H1 (cell line): ENCODE results near the gene NOTUM. TPM values are rescaled to one million over a fixed set of nuclear protein-coding genes. Genes with fewer than 3 reads are reported as not detected.

Experiments
- CTCF ChIP-seq, 3 experiments: IDR thresholded peaks; 1 replicate in 2 of 3; 2 replicates in 1 of 3; pipeline versions ENCODE4 v1.5.1 to v1.6.1; 2011; ENCODE audit warnings: low read length in 3 of 3, mild to moderate bottlenecking in 3 of 3, inconsistent platforms in 2 of 3, low read depth in 1 of 3, moderate library complexity in 1 of 3; ENCODE audit not compliant: insufficient read depth in 1 of 3; ENCODE audit errors: control extremely low read depth in 1 of 3
- NRF1 ChIP-seq: IDR thresholded peaks from 2 replicates; pipeline ENCODE4 v1.6.1; 2011; ENCODE audit warnings: mild to moderate bottlenecking, low read depth, low read length, improper control_type of control experiment
- PHF8 ChIP-seq: fragments of 200-600 bp; sonication (generic); conservative IDR thresholded peaks from 2 replicates; pipeline ENCODE4 v1.7.1; 2012; ENCODE audit warnings: low read depth, mild to moderate bottlenecking, inconsistent platforms, low read length, moderate library complexity
- TAF1 ChIP-seq: IDR thresholded peaks from 2 replicates; pipeline ENCODE4 v1.6.1; 2011; ENCODE audit warnings: mild to moderate bottlenecking, low read depth, low read length
- polyA plus RNA-seq, 7 experiments: library from polyadenylated mRNA; depleted of rRNA in 3 of 7; stranded (reverse) in 5 of 7; unstranded in 2 of 7; fragments of >200 nt in 5 of 7; fragments of 200-250 nt in 2 of 7; gene quantifications; 1 replicate in 5 of 7; 2 replicates in 1 of 7; 4 replicates in 1 of 7; pipeline versions ENCODE4 v1.2.1 to v1.2.3, GENCODE V29; 2011 to 2013; ENCODE audit warnings: missing spikeins in 2 of 7, mixed read lengths in 2 of 7
- total RNA-seq: library from RNA; stranded (reverse); fragmentation: NEBNext Ultra II Directional; extraction: Animal tissue kit (Norgen Biotek cat#: 25700); gene quantifications from 2 replicates; pipeline ENCODE4 v1.2.1, GENCODE V29; 2021

The NOTUM gene
- total and polyA plus RNA-seq, 2 of the 8 experiments (the other 6 are each of a cell fraction or from before 2014, with no cell fraction given) = 0.45 to 0.76 TPM

DNA sequence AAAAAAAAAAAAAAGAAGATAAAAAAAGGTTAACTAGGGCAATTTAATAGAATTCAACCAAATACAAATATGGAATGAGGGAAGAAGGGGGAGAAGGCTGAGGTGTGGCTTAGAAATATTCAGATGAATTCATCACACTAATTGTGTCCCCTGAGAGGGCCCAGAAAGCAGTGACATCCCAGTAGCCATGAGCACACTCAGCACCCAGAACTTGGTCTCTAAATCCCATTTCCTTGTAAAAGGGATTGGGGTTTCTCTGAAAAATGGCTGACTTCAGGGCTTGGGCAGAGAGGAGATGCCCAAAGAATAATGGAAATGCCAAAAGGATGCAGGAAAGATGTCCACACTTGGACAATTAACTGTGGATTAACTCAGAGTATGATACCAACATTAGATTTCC is 12.4 kb upstream of the NOTUM start (continued):
- TF ChIP-seq CTCF (IDR thresholded peaks at IDR 0.05; ENCODE audit: control extremely low read depth in 1 of 3, insufficient read depth in 1 of 3, low read depth in 1 of 3, low read length in 3 of 3) (no peak), TAF1 (no peak), NRF1 (no peak), PHF8 (no peak)
